GM12872 (cell line): ENCODE results near the gene ADH5.

ENCODE experiments used
- TF ChIP-seq, protein P1 (sequence below): IDR thresholded peaks from 3 replicates; pipeline ENCODE4 v1.5.1; 2011; ENCODE audit warnings: low read depth, mild to moderate bottlenecking, low read length, moderate library complexity; ENCODE audit not compliant: insufficient read depth

The ADH5 gene

DNA sequence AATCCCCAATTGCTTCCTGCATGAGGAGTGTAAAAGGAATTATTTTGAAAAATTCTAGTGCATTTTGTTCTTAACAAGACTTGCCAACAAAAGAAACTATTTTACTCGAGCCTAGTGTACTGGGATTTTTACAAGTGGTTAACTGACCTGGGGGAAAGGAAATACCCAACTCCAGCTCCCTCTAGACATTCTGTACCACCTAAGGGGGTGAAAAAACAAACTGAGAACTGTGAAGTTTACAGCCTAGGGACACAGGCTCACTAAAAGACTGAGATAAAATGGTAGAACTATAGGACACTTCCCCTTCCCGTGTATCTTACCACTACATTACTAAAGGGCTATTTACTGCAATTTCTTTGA is 2.6 kb upstream of the ADH5 start:
- TF ChIP-seq, protein P1, sequence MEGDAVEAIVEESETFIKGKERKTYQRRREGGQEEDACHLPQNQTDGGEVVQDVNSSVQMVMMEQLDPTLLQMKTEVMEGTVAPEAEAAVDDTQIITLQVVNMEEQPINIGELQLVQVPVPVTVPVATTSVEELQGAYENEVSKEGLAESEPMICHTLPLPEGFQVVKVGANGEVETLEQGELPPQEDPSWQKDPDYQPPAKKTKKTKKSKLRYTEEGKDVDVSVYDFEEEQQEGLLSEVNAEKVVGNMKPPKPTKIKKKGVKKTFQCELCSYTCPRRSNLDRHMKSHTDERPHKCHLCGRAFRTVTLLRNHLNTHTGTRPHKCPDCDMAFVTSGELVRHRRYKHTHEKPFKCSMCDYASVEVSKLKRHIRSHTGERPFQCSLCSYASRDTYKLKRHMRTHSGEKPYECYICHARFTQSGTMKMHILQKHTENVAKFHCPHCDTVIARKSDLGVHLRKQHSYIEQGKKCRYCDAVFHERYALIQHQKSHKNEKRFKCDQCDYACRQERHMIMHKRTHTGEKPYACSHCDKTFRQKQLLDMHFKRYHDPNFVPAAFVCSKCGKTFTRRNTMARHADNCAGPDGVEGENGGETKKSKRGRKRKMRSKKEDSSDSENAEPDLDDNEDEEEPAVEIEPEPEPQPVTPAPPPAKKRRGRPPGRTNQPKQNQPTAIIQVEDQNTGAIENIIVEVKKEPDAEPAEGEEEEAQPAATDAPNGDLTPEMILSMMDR: no peak

DNA sequence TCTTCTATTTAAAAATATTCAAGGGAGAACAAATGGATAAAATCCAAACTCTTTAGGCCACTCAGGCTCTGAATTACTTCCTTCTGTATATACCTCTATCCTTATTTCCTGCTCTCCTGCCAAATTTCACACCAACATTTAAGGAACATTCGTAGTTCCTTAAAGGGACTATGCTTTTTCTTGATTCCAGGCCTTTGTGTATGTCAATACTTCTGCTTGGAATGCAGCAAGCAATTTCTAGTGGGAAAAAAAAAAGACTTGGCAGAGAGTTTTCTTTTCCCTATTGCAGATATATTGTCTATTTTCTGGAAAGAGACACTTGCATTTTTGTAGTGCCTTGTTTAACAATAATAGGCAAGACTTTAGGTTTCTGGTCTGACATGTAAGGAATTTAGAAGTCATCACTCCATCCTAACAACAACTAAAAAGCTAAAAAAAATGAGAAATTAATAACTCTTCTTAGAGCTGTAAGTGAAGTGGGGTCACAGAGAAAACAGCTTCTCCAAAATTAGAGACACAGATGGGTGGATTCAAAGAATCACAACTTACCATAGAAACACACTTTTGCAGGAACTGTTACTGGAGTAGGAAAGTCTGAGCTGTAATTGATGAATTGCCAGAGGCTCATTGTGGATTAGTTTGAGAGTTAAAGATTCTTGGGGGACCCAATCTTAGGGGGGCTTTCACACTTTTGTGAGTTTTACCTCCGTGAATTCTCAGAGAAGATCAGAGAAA is 2.1 kb upstream of the ADH5 start:
- TF ChIP-seq, protein P1: no peak

DNA sequence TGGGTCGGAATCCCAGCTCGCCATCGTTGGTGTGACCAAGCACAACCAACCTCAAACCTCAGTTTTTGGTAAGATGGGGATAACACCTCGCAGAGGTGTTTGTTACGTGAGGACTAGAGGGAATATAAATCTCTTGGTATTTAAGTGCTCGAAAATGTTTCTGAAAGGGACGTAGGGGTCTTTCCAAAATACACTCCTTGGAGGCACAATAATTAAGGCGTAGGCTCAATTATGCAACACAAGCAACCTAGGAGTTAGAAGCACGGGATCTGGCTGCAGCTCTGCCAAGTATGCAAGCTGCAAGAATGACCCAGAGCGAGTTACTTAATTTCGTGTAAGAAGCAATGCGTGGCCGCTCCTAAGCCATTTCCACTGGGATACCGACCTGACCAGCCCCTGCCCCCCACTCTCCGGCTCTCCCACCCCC is 552 bp downstream of the ADH5 start:
- TF ChIP-seq, protein P1: no peak

DNA sequence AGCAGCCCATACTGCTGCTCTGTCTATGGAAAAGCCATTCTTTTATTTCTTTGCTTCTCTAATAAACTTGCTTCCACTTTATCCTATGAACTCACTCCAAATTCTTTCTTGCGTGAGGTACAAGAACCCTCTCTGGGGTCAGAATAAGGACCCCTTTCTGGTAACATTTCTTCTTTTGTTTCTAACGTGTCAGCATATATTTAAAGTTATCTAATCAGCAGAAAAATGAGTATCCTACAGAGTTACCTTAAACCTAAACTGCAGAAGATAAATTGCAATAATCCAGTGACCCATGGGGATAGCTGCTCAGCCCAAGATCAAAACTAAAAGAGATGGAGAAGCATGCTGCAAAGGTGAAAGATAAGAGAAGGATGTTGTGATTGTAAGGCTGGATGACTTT is 4.0 kb downstream of the ADH5 start:
- TF ChIP-seq, protein P1: no peak

DNA sequence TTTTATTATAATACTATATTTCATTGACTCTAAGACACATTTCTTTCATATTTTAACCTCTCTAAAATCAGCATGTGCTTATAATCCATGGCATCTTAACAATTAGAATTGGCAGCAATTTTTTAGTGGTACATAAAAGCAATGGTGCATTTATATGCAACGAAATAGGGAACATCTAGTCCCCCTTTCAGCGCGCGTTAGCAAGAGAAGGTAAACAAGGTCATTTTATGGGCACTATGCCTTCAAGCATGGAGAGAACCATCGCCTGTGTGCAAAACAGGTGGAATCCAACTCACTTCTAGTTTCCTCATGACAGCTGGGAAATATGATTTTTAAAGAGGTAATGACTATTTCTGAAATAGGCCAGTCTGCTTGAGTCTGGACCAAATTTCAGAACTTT is 6.4 kb downstream of the ADH5 start:
- TF ChIP-seq, protein P1: no peak

DNA sequence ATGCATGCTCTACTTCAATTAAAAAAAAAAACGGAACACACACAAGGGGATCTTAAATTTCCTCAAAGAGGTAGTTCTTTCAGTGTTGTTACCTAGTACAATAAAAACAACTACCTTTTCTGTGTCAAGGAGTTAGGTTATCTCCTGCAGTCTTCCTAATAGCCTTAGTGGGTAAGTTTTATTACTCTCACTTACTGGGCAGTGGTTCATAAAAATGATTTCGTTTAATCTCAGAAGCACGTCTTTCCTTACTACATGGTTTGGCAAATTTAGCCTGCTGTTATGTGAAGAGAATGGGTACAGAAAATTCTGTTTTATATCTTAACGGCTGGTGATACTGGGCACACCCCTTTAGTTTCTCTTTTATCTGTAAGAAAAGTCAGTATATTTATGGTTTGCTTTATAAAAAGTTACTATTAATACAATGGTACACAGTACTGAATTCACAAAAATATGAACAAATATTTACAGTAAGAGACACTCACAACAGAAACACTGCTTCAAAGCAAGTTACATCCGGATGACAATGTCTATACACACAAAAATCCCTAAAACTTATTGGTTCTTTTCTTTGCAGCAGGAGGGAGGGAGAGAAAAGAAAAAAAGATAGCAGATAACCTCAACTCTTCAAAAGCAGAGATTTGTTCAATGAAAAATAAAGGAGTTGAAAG is 8.8 kb downstream of the ADH5 start:
- TF ChIP-seq, protein P1: no peak

DNA sequence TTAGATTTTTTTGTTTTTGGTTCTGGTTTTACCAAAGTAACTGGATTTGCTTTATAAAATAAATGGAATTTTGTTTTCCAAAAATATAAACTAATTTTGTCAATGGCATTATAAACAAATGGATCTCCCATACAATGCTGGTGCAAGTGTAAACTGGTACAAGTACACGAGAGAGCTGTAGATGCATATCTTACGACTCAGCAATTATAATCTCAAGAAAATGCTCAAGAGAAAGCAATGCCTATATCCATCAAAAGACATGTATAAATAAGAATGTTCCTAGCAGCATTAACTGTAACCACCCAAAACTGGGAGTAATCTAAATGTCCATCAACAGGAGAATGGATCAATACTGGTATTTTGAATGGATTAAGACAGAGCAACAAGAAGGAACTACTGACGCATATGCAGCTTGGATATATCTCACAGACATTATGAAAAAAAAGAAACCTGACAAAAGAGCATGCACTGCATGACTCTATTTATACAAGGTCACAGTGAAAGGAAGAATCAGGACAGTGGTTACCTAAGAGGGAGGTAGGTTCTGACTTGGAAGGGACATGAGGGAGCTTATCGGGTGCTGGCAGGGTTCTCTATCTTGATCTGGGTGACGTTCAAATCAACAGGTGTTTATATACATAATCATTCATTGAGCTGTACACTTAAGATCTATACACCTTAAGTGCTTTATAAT is 9.5 kb downstream of the ADH5 start:
- TF ChIP-seq, protein P1: no peak
